Measurements from ENCODE around the gene MAP7. TPM values are rescaled to one million over a fixed set of nuclear protein-coding genes. Genes with fewer than 3 reads are reported as not detected.
"Not testable (repeated sequence)": the region's sequence is repeated elsewhere in the genome, so short reads cannot be mapped to it uniquely, and the experiment has no call there.

The MAP7 gene
- total RNA-seq, 1 donor from 2014 or later: 1.2 TPM

DNA sequence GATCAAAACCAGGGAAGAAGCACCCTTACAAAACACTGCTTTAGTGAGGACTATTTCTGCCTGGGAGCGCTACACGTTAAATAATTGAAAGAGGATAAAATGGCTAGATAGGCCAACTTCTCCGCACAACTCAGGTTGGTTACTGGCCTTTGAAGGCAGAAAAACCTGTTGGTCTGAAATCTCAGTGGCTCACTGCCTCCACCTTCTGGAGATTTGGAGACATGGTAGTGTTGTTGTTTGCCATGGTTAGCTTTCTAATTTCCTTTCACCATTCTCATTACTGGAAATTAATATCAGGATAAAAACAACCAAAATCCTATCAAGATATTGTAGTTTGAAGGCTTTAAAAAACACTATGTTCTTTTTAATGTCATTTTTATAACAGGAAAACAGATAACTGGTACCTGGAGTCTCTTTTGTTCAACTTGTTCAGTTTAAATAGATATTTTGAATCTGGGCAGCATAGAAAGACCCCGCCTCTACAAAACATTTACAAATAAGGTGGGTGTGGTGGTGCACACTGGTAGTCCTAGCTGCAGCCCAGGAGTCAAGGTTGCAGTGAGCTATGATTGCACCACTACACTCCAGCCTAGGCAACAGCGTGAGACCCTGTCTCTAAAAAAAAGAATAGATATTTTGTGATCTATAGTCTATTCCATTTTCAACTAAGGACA is 233.1 kb downstream of the MAP7 start:
- H3K4me3 Mint-ChIP-seq (ENCODE audit: low read depth): no peak overlapping the region
- no peaks in the 10 kb centered on the region for H3K36me3 Mint-ChIP-seq (ENCODE audit: low read depth)
- peaks cover 12% of the 10 kb centered on the region for H3K27me3 Mint-ChIP-seq (ENCODE audit: low read depth)
- H3K4me1 Mint-ChIP-seq (ENCODE audit: low read depth): peaks cover 8% of the 10 kb centered on the region
- H3K9me3 Mint-ChIP-seq: no peaks in the 10 kb centered on the region
- no peak overlapping the region for H3K27ac Mint-ChIP-seq
- intact Hi-C loops (cut with micrococcal nuclease): loop anchor here (1.0 to 5.0 kb wide), 5 partner anchors 35 to 866 kb away; partner anchors contain the start of gene MTFR2
- peak; percentile 41 for DNase-seq (ENCODE audit: low spot score)

DNA sequence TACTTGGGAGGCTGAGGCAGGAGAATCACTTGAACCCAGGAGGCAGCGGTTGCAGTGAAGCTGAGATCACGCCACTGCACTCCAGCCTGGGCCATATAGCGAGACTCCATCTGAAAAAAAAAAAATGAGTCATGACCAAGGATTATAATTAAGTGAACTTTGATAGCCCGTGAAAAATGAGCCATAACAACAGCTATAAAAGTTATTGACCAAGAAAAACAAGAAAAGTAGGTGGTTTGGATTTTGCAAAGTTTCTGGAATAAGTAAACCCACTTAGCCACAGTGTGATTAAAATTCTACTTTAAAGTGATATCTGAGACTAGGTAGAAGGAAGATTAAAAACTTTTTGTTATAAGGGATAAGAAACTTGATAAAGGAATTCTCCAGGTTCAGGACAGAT is 234.6 kb downstream of the MAP7 start:
- no peak for DNase-seq (ENCODE audit: low spot score)
- Mint-ChIP-seq H3K36me3 (ENCODE audit: low read depth) (no peaks in the 10 kb centered on the region), H3K27me3 (ENCODE audit: low read depth) (peaks cover 23% of the 10 kb centered on the region), H3K9me3 (no peaks in the 10 kb centered on the region), H3K4me3 (ENCODE audit: low read depth) (no peak overlapping the region), H3K27ac (no peak overlapping the region), H3K4me1 (ENCODE audit: low read depth) (peaks cover 8% of the 10 kb centered on the region)
- intact Hi-C loops (cut with micrococcal nuclease): loop anchor here (5.0 kb wide), 2 partner anchors 33 to 808 kb away; no protein-coding TSS in a partner anchor

DNA sequence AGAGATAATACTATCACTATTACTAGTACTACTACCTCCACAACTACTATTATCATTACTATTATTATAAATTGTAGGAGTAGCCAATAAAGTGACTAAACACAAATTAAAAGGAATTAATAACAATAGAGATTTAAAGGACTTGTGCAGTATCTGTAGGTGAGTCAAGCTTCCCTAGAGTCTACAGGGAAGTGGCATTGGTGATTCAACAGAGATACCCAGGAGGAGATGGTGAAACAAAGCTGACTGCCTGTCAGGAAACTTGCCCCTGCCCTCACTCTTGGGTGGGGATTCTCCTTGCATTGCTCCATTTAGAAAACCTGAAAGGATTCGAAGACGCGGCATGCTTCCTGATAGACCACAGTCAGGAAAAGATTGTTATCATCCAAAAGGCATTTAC is 237.2 kb downstream of the MAP7 start:
- Mint-ChIP-seq H3K4me3 (ENCODE audit: low read depth) (no peak overlapping the region), H3K27me3 (ENCODE audit: low read depth) (peaks cover 36% of the 10 kb centered on the region), H3K27ac (no peak overlapping the region), H3K9me3 (no peaks in the 10 kb centered on the region), H3K4me1 (ENCODE audit: low read depth) (peaks cover 8% of the 10 kb centered on the region), H3K36me3 (ENCODE audit: low read depth) (no peaks in the 10 kb centered on the region)
- intact Hi-C loops (cut with micrococcal nuclease): no loop called here
- DNase-seq (ENCODE audit: low spot score): no peak

DNA sequence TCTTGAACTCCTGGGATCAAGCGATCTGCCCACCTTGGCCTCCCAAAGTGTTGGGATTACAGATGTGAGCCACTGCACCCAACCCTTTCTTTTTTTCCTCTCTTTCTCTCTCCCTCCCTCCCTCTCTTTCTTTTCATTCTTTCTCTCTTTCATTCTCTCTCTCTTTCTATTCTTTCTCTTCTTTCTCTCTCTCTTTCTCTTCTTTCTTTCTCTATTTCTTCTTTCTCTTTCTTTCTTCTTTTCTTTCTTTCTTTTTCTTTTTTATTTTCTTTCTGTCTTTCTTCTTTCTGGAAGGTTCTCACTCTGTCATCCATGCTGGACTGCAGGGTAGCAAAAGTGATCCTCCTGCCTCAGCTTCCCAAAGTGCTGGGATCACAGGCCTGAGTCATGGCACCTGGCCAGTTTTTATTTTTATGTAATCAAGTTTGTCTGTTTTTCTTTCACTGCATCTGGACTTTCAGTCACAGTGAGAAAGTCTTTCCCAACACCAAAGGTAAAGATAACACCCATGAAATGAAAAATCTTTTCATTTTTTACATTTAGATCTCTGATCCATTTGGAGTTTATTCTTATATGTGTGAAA is 240.4 kb downstream of the MAP7 start:
- no peaks in the 10 kb centered on the region for H3K36me3 Mint-ChIP-seq (ENCODE audit: low read depth)
- peaks cover 41% of the 10 kb centered on the region for H3K27me3 Mint-ChIP-seq (ENCODE audit: low read depth)
- DNase-seq (ENCODE audit: low spot score): no peak
- H3K4me1 Mint-ChIP-seq (ENCODE audit: low read depth): peaks cover 2% of the 10 kb centered on the region
- no peak overlapping the region for H3K4me3 Mint-ChIP-seq (ENCODE audit: low read depth)
- no peaks in the 10 kb centered on the region for H3K9me3 Mint-ChIP-seq
- intact Hi-C loops (cut with micrococcal nuclease): no loop called here
- no peak overlapping the region for H3K27ac Mint-ChIP-seq

DNA sequence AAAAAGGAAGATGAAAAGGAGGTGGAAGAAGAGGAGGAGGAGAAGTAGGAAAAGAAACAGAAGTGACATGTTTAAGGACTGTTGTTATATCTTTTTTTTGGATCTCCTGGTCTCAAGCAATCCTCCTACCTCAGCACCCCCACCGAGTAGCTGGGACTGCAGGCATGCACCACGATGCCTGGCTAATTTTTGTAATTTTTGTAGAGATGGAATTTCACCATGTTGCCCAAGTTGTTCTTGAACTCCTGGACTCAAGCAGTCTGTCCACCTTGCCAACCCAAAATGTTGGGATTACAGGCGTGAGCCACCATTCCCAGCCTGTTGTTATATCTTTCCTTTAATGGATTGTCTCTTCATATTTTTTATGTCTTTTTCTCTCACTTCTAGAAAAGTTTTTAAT is 241.1 kb downstream of the MAP7 start:
- no peak overlapping the region for H3K27ac Mint-ChIP-seq
- H3K4me3 Mint-ChIP-seq (ENCODE audit: low read depth): no peak overlapping the region
- H3K4me1 Mint-ChIP-seq (ENCODE audit: low read depth): peaks cover 2% of the 10 kb centered on the region
- no peak for DNase-seq (ENCODE audit: low spot score)
- H3K9me3 Mint-ChIP-seq: no peaks in the 10 kb centered on the region
- no peaks in the 10 kb centered on the region for H3K36me3 Mint-ChIP-seq (ENCODE audit: low read depth)
- peaks cover 37% of the 10 kb centered on the region for H3K27me3 Mint-ChIP-seq (ENCODE audit: low read depth)
- intact Hi-C loops (cut with micrococcal nuclease): no loop called here

DNA sequence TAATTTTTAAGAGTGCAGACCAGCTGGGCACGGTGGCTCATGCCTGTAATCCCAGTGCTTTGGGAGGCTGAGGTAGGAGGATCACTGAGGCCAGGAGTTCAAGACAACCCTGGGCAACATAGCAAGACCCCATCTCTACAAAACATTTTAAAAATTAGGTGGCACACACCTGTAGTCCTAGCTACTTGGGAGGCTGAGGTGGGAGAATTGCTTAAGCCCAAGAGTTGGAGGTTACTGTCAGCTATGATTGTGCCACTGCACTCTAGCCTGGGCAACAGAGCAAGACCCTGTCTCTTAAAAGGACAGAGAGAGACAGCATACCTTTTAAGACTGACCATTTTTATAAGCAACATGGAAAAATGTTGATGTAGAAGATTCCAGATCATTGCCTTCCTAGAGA is 241.8 kb downstream of the MAP7 start:
- H3K4me1 Mint-ChIP-seq (ENCODE audit: low read depth); intact Hi-C loops (cut with micrococcal nuclease); H3K9me3 Mint-ChIP-seq; DNase-seq (ENCODE audit: low spot score); H3K4me3 Mint-ChIP-seq (ENCODE audit: low read depth); H3K36me3 Mint-ChIP-seq (ENCODE audit: low read depth); H3K27ac Mint-ChIP-seq: not testable (repeated sequence)
- peaks cover 35% of the 10 kb centered on the region for H3K27me3 Mint-ChIP-seq (ENCODE audit: low read depth)

DNA sequence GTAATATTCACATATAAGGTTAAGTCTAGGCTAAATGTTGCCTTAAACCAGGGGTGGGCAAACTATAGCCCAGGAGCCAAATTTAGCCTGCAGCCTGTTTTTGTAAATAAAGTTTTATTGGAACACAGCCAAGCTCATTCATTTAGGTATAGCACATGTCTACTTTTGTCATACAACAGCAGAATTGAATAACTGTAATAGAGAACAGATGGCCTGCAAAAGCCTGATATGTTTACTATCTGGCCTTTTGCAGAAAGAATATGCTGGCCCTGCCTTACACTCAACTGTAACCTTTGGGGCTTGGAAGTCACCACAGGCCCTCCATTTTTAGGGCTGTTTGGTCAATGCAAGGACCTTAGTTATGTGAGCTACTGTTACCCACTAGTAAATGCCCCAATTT is 242.9 kb downstream of the MAP7 start:
- Mint-ChIP-seq H3K9me3 (peaks cover 4% of the 10 kb centered on the region), H3K27me3 (ENCODE audit: low read depth) (peaks cover 30% of the 10 kb centered on the region), H3K4me3 (ENCODE audit: low read depth) (no peak overlapping the region), H3K27ac (no peak overlapping the region), H3K4me1 (ENCODE audit: low read depth) (no peaks in the 10 kb centered on the region), H3K36me3 (ENCODE audit: low read depth) (no peaks in the 10 kb centered on the region)
- DNase-seq (ENCODE audit: low spot score): no peak
- intact Hi-C loops (cut with micrococcal nuclease): no loop called here

DNA sequence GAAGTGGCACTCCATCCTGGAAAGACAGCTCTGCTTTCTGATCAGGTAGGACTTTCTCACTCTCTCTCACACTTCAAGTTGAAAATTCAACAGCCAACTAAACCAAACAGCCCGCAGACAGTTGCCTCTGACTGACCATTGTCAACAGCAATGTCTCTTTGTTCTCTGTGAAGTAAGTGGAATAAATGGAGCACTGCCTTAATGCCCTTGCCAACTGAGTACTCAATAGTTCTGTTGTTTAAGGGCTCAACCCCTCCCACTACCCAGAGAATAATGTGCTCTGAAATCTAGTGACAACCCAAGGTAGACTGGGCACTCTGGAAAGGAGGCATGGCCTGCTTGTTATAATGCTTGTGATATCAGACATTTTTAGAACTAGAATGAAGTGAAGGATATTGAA is 243.8 kb downstream of the MAP7 start:
- intact Hi-C loops (cut with micrococcal nuclease): no loop called here
- no peaks in the 10 kb centered on the region for H3K4me1 Mint-ChIP-seq (ENCODE audit: low read depth)
- peaks cover 4% of the 10 kb centered on the region for H3K9me3 Mint-ChIP-seq
- no peak overlapping the region for H3K4me3 Mint-ChIP-seq (ENCODE audit: low read depth)
- DNase-seq (ENCODE audit: low spot score): no peak
- peaks cover 23% of the 10 kb centered on the region for H3K27me3 Mint-ChIP-seq (ENCODE audit: low read depth)
- no peak overlapping the region for H3K27ac Mint-ChIP-seq
- no peaks in the 10 kb centered on the region for H3K36me3 Mint-ChIP-seq (ENCODE audit: low read depth)

DNA sequence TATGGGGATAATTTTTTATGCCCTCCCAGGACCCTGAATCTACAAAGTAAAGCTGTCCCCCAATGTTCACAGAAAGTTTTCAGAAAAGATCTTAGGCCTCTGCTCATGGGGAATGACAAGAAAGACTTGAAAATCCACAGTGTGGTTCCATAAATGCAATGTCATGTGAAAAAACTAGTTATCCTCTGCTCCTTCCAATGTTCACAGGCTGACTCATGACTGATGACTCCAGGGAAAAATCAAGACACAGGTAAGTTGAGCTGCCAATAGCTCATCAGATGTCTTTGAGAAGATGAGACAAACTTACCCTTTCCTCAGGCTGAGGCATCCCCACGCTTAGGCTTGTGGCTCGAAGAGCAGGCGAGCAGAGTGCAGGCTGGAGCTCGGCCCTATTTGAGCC is 245.8 kb downstream of the MAP7 start:
- H3K36me3 Mint-ChIP-seq (ENCODE audit: low read depth): no peaks in the 10 kb centered on the region
- H3K27ac Mint-ChIP-seq: no peak overlapping the region
- no peak for DNase-seq (ENCODE audit: low spot score)
- peaks cover 14% of the 10 kb centered on the region for H3K27me3 Mint-ChIP-seq (ENCODE audit: low read depth)
- no peaks in the 10 kb centered on the region for H3K4me1 Mint-ChIP-seq (ENCODE audit: low read depth)
- peaks cover 4% of the 10 kb centered on the region for H3K9me3 Mint-ChIP-seq
- no peak overlapping the region for H3K4me3 Mint-ChIP-seq (ENCODE audit: low read depth)
- intact Hi-C loops (cut with micrococcal nuclease): no loop called here

DNA sequence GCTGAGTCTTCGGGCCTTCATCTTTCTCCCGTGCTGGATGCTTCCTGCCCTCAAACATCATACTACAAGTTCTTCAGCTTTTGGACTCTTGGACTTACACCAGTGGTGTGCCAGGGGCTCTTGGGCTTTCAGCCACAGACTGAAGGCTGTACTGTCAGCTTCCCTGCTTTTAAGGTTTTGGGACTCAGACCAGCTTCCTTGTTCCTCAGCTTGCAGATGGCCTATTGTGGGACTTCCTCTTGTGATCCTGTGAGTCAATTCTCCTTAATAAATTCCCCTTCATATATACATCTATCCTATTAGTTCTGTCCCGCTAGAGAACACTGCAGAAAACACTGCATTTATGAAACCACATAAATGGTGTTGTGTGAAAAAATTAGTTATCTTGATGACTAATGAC is 246.7 kb downstream of the MAP7 start:
- Mint-ChIP-seq H3K36me3 (ENCODE audit: low read depth) (no peaks in the 10 kb centered on the region), H3K4me1 (ENCODE audit: low read depth) (no peaks in the 10 kb centered on the region), H3K4me3 (ENCODE audit: low read depth) (no peak overlapping the region), H3K27me3 (ENCODE audit: low read depth) (peaks cover 13% of the 10 kb centered on the region), H3K27ac (no peak overlapping the region), H3K9me3 (peaks cover 4% of the 10 kb centered on the region)
- DNase-seq (ENCODE audit: low spot score): no peak
- intact Hi-C loops (cut with micrococcal nuclease): no loop called here

DNA sequence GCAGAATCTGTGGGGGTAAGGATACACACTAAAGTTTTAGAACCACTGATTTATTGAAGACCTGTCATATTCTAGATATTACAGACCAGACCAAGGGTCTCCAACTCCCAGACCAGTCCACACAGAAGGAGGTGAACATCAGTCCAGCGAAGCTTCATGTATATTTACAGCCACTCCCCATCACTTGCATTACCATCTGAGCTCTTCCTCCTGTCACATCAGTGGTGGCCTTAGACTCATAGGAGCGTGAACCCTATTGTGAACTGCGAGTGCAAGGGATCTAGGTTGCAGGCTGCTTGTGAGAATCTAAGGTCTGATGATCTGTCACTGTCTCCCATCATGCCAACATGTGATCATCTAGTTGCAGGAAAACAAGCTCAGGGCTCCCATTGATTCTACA is 255.6 kb downstream of the MAP7 start:
- H3K4me3 Mint-ChIP-seq (ENCODE audit: low read depth): no peak overlapping the region
- DNase-seq (ENCODE audit: low spot score): no peak
- peaks cover 9% of the 10 kb centered on the region for H3K27me3 Mint-ChIP-seq (ENCODE audit: low read depth)
- no peak overlapping the region for H3K27ac Mint-ChIP-seq
- intact Hi-C loops (cut with micrococcal nuclease): no loop called here
- peaks cover under 1% of the 10 kb centered on the region for H3K36me3 Mint-ChIP-seq (ENCODE audit: low read depth)
- H3K4me1 Mint-ChIP-seq (ENCODE audit: low read depth): peaks cover 14% of the 10 kb centered on the region
- H3K9me3 Mint-ChIP-seq: no peaks in the 10 kb centered on the region

All from activated T-helper 2 cell treated with anti-CD3 and anti-CD28 coated beads, Interferon-gamma antibody, Interleukin-2, Interleukin-4, amounts not matched to agents 10 μg/mL and 5 μg/mL and 100 μg/mL, durations not matched to agents 14 hours and 24 hours and 36 hours (primary cell).